ENCODE data around the gene RBM33.

Gene RBM33

DNA sequence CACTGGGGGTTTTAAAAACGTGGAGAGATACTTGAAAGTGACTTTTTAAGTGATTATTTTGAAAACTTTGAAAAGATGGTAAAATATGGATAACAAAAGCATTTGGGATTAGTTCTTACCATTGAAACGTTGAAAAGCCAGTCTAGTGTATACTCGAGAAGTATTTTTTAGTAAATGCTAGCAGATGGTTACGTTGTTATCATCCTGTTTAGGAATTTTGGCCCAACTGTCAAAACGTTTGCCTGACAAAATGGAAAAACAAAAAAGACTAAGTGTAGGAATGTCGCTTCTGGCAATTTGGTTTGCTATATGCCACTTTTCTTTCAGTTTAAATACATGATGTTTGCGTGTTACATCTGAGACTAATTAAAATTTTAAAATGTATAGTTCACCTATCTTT, 1.2 kb downstream of the RBM33 start:
- peak overlapping the region; percentile 86 for H3K4me2 ChIP-seq
- H3K36me3 ChIP-seq (ENCODE audit: insufficient read depth): peaks cover 12% of the 10 kb centered on the region; the same call in 1 of the 2 replicates
- H3K27me3 ChIP-seq (ENCODE audit: insufficient read depth, low read depth): no peaks in the 10 kb centered on the region
- H4K20me1 ChIP-seq (ENCODE audit: insufficient read depth): peaks cover 10% of the 10 kb centered on the region
- peaks cover 74% of the 10 kb centered on the region for H3K79me2 ChIP-seq (ENCODE audit: insufficient read depth, low read depth)
- H3K9ac ChIP-seq: peak overlapping the region; percentile 99
- TF ChIP-seq, protein P1, sequence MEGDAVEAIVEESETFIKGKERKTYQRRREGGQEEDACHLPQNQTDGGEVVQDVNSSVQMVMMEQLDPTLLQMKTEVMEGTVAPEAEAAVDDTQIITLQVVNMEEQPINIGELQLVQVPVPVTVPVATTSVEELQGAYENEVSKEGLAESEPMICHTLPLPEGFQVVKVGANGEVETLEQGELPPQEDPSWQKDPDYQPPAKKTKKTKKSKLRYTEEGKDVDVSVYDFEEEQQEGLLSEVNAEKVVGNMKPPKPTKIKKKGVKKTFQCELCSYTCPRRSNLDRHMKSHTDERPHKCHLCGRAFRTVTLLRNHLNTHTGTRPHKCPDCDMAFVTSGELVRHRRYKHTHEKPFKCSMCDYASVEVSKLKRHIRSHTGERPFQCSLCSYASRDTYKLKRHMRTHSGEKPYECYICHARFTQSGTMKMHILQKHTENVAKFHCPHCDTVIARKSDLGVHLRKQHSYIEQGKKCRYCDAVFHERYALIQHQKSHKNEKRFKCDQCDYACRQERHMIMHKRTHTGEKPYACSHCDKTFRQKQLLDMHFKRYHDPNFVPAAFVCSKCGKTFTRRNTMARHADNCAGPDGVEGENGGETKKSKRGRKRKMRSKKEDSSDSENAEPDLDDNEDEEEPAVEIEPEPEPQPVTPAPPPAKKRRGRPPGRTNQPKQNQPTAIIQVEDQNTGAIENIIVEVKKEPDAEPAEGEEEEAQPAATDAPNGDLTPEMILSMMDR (conservative IDR thresholded peaks at IDR 0.05; ENCODE audit: low read depth, low read length): no peak
- H3K4me1 ChIP-seq (ENCODE audit: low read depth, poor library complexity, severe bottlenecking): peaks cover 31% of the 10 kb centered on the region
- H2AFZ ChIP-seq (ENCODE audit: low read depth): no peak overlapping the region
- H3K27ac ChIP-seq: peak overlapping the region; percentile 97; the same call in 1 of the 2 replicates
- H3K4me3 ChIP-seq (IDR thresholded peaks at IDR 0.05; ENCODE audit: insufficient read depth, low read depth, low read length): no peak overlapping the region

DNA sequence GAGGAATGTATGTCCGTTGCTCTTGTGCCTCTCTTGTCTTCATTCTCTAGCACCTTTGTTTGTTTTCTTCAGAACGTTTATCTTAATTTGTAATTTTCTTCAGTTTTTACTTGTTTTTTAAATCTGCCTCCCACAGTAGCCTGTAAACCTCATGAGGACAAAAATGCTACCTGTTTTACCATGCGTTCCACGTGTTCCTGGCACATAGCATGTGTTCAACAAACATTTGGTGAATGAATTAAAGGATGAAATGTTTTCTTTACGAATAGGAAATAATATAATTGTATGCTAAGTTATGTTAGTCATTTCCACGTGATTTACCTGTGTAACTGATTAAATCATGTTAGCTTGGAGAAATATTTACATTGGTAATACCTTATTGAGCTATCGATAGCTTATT, 2.2 kb downstream of the RBM33 start:
- Histone ChIP-seq H3K79me2 (ENCODE audit: insufficient read depth, low read depth) (peaks cover 84% of the 10 kb centered on the region), H3K9ac (no peak overlapping the region; the same call in 1 of the 2 replicates), H3K27me3 (ENCODE audit: insufficient read depth, low read depth) (no peaks in the 10 kb centered on the region), H3K4me2 (peak overlapping the region; percentile 86), H3K27ac (no peak overlapping the region), H3K4me1 (ENCODE audit: low read depth, poor library complexity, severe bottlenecking) (peaks cover 31% of the 10 kb centered on the region), H4K20me1 (ENCODE audit: insufficient read depth) (peaks cover 12% of the 10 kb centered on the region), H2AFZ (ENCODE audit: low read depth) (no peak overlapping the region), H3K36me3 (ENCODE audit: insufficient read depth) (peaks cover 12% of the 10 kb centered on the region; the same call in 1 of the 2 replicates), H3K4me3 (IDR thresholded peaks at IDR 0.05; ENCODE audit: insufficient read depth, low read depth, low read length) (no peak overlapping the region)
- TF ChIP-seq, protein P1 (conservative IDR thresholded peaks at IDR 0.05; ENCODE audit: low read depth, low read length): no peak

DNA sequence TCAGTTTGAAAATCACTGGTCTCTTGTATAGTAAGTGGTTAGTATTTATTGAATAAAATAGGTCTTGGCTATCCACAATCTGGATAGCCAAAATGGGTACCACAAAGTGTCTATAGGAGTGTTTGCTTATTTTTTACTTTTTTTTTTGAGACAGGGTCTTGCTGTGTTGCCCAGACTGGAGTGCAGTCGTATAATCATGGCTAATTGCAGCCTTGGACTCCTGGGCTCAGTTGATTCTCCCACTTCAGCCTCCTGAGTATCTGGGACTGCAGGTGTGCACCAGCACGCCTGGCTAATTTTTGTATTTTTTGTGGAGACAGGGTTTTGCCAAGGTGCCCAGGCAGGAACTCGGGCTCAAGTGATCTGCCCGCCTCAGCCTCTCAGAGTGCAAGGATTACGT, 2.8 kb downstream of the RBM33 start:
- peaks cover 90% of the 10 kb centered on the region for H3K79me2 ChIP-seq (ENCODE audit: insufficient read depth, low read depth)
- H3K4me1 ChIP-seq (ENCODE audit: low read depth, poor library complexity, severe bottlenecking): peaks cover 31% of the 10 kb centered on the region
- no peak overlapping the region for H3K9ac ChIP-seq
- H2AFZ ChIP-seq (ENCODE audit: low read depth): no peak overlapping the region
- H3K36me3 ChIP-seq (ENCODE audit: insufficient read depth): peaks cover 12% of the 10 kb centered on the region; the same call in 1 of the 2 replicates
- H3K4me2 ChIP-seq: no peak overlapping the region; the same call in 1 of the 2 replicates
- H3K27me3 ChIP-seq (ENCODE audit: insufficient read depth, low read depth): no peaks in the 10 kb centered on the region
- H3K4me3 ChIP-seq (IDR thresholded peaks at IDR 0.05; ENCODE audit: insufficient read depth, low read depth, low read length): no peak overlapping the region
- H4K20me1 ChIP-seq (ENCODE audit: insufficient read depth): peaks cover 18% of the 10 kb centered on the region
- H3K27ac ChIP-seq: no peak overlapping the region
- TF ChIP-seq, protein P1 (conservative IDR thresholded peaks at IDR 0.05; ENCODE audit: low read depth, low read length): no peak

DNA sequence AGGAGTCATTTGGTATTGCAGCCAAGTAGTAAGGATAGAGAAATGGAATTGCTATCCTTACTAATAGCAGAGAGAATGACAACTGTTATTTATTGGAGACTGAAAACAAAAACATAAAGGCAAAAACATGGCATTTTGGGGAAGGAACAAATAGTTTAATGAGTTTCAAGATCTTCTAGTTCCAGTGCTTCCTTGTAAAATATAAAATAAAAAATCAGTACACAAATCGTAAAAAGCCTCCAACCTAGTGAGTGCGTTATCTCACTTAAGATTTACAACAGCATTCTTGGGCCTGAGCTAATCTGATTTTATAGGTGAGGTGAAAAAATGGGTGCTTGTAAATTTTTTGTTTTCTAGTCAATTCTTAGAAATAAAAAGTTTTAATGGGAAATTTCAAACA, 3.3 kb downstream of the RBM33 start:
- H2AFZ ChIP-seq (ENCODE audit: low read depth): no peak overlapping the region
- TF ChIP-seq, protein P1 (conservative IDR thresholded peaks at IDR 0.05; ENCODE audit: low read depth, low read length): no peak
- H3K27me3 ChIP-seq (ENCODE audit: insufficient read depth, low read depth): no peaks in the 10 kb centered on the region
- H3K36me3 ChIP-seq (ENCODE audit: insufficient read depth): peaks cover 12% of the 10 kb centered on the region; the same call in 1 of the 2 replicates
- H4K20me1 ChIP-seq (ENCODE audit: insufficient read depth): peaks cover 22% of the 10 kb centered on the region
- H3K9ac ChIP-seq: no peak overlapping the region
- H3K79me2 ChIP-seq (ENCODE audit: insufficient read depth, low read depth): peaks cover 94% of the 10 kb centered on the region
- H3K27ac ChIP-seq: no peak overlapping the region
- H3K4me1 ChIP-seq (ENCODE audit: low read depth, poor library complexity, severe bottlenecking): peaks cover 31% of the 10 kb centered on the region
- no peak overlapping the region for H3K4me2 ChIP-seq
- H3K4me3 ChIP-seq (IDR thresholded peaks at IDR 0.05; ENCODE audit: insufficient read depth, low read depth, low read length): no peak overlapping the region

Measured in KMS-11 (cell line).